ENCODE measurements around the gene ACTL8.

- no peak for TF ChIP-seq CTCF (IDR thresholded peaks at IDR 0.05; ENCODE audit: low read depth, low read length)
- no peak for TF ChIP-seq EZH2phosphoT487 (IDR thresholded peaks at IDR 0.05; ENCODE audit: low read depth)
Measured at GRCh38 chr1:17709981-17710380, 45.2 kb upstream of the ACTL8 start.
